HG02970 (cell line): ENCODE data around the gene OCRL.
A peak's percentile ranks its signal among the peaks of the same experiment; 100 is the strongest.

Experiments
- ATAC-seq: cut with Tn5 transposase; IDR thresholded peaks from one replicate; pipeline ENCODE4 v1.9.1; 2021; ENCODE audit warnings: mild to moderate bottlenecking, moderate library complexity, moderate number of reproducible peaks; ENCODE audit not compliant: unreplicated experiment, low FRiP score

The OCRL gene

GRCh38 chrX:129629837-129630236 is 89.8 kb downstream of the OCRL start:
- ATAC-seq, result no peak

- no peak for ATAC-seq
Observed at GRCh38 chrX:129631849-129632248, 91.8 kb downstream of the OCRL start.

- ATAC-seq, result no peak
Observed at GRCh38 chrX:129632443-129632842, 92.4 kb downstream of the OCRL start.

GRCh38 chrX:129634541-129634940 is 94.5 kb downstream of the OCRL start:
- no peak for ATAC-seq

- no peak for ATAC-seq
Observed at GRCh38 chrX:129636175-129636681, 96.2 kb downstream of the OCRL start.

GRCh38 chrX:129637217-129638109 is 97.4 kb downstream of the OCRL start:
- peak; percentile 66 for ATAC-seq

GRCh38 chrX:129638917-129639316 is 98.9 kb downstream of the OCRL start:
- ATAC-seq, result no peak

- no peak for ATAC-seq
Observed at GRCh38 chrX:129640737-129641136, 100.7 kb downstream of the OCRL start.

GRCh38 chrX:129641469-129641868 is 101.4 kb downstream of the OCRL start:
- no peak for ATAC-seq

GRCh38 chrX:129641941-129642340 is 101.9 kb downstream of the OCRL start:
- ATAC-seq, result no peak
